Placental pericyte (primary cell): ENCODE data around the gene WFS1. TPM values are rescaled to one million over a fixed set of nuclear protein-coding genes. Genes with fewer than 3 reads are reported as not detected.

Source experiments
- total RNA-seq: library from RNA; depleted of rRNA; stranded (reverse); fragments of >200 nt; gene quantifications from 2 replicates; pipeline ENCODE4 v1.2.3, GENCODE V29; 2012

Gene WFS1
- total RNA-seq: 29.3 and 103 TPM in 2 replicates

GRCh38 chr4:6269616-6270511 is at the start of gene WFS1:
WFS1 (plus strand) TSS chr4:6269850; CDS start chr4:6277456, 7,606 bp downstream.

Other genes starting within 250 kb of the WFS1 start
- gene JAKMIP1, start 69.3 kb upstream of the WFS1 start, total RNA-seq: not detected in 2 replicates
- gene PPP2R2C, start 202.8 kb downstream of the WFS1 start, total RNA-seq: under 0.01 TPM in 1 of 2 replicates, not detected in the other